Renal pelvis (tissue), 4 donors: ENCODE data around the gene RUNX1. TPM values are rescaled to one million over a fixed set of nuclear protein-coding genes. Genes with fewer than 3 reads are reported as not detected.
A peak's percentile ranks its signal among the peaks of the same experiment; 100 is the strongest.
"Not testable (repeated sequence)": the region's sequence is repeated elsewhere in the genome, so short reads cannot be mapped to it uniquely, and the experiment has no call there.

Experiments
- DNase-seq: peaks from one replicate; pipeline ENCODE4 v3.0.0-alpha.2; 2013
- polyA plus RNA-seq, 3 donors: library from polyadenylated mRNA; unstranded; fragments of 120-200 nt; gene quantifications; one replicate each; pipeline ENCODE4 v1.2.1, GENCODE V29; 2013; ENCODE audit not compliant: insufficient read length in 3 of 3

The RUNX1 gene
- polyA plus RNA-seq, 3 donors = 2.2 to 3.1 (median 2.6) TPM

DNA sequence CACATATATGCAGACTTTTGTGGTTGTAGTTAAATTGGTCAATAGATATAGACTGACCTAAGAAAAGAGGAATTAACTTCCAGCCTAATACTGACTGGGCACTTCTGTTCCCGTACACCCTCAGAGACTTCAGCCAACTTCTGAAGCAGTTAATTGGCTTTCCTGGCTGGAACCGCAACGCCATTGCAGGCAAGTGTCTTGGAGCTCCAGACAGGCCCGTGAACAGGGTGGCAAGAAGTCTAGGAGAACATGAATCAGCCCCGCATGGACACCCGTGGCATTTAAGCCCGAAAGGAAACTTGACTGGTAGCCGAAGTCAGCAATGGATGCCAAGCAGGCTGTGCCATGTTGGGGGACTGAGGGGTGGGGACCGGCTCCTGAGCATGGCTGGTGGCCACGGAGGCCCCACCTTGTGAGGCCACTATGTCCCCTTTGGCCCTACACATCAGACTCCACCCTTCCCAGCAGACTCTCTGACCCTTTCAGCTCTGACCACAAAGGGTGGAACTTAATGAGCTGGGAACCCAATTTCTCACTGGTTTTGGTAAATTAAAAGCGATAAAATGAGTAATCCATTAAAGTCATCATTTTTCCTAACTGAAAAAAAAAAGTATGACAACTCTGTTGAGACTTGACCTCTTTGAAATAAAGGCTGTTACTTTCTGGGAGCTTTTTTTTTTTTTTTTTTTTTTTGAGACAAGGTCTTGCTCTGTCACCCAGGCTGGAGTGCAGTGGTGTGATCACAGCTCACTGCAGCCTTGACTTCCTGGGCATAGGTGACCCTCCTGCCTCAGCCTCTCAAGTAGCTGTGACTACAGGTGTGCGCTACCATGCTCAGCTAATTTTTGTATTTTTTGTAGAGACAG, 54.1 kb downstream of the RUNX1 start:
- no peak for DNase-seq

DNA sequence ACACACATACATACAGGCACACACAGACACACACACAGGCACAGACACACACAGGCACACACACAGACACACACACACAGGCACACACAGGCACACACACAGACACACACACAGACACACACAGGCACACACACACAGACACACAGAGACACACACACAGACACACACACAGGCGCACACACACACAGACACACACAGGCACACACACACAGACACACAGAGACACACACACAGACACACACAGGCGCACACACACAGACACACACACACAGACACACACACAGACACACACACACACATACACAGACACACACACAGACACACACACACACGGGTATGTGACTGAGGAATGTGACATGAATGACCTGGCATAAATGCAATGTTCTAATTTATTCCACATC, 55.6 kb downstream of the RUNX1 start:
- not testable (repeated sequence) for DNase-seq

DNA sequence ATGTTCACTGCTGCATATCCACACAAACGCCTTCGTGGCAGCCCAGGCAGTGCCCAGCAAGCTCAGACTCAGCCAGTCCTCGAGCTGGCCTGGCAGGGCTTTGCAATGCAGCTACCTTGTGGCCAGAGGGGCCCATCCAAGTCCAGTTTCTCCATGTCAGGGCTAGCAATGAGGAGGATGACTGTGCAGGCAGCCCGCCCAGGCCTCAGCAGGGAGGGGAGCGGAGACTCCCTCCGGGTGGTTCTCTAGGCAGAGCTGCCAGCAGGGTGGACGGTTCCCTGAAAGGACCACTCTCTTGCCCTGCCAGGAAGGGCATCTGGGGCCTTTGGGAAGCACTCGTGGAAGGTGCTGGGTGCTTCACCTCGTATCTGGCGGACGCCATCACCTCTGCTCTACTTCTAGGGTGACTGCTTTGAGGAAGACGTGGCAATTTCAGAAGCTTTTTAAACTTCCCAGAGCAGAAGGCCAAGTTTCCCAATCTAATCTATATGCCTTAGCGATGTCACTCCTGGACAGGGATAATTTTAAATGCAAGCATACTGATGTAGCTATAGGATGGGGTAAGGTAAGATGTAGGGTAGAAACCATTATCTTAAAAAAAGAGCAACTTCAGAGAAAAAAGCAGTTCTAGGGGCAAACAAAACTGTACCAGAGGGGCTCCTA, 56.2 kb downstream of the RUNX1 start:
- DNase-seq = no peak

DNA sequence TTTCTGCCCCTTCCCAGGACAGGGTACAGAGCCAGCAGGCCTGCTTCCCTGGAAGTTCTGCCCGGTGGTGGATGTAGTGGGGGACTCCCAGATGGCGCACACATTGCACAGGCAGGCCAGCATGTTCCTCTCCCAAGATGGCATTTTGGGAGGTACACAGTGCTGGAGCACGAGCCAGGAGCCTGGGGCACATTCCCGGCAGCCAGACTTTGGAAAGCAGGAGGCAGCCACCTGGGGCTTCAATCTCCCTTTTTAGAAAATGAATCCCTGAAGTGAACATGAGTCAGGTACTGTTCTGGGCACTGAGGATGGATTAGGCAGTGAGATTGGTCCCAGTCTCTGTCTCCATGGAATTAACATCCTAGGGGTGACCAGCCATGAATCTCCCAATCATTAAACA, 56.9 kb downstream of the RUNX1 start:
- DNase-seq = no peak

DNA sequence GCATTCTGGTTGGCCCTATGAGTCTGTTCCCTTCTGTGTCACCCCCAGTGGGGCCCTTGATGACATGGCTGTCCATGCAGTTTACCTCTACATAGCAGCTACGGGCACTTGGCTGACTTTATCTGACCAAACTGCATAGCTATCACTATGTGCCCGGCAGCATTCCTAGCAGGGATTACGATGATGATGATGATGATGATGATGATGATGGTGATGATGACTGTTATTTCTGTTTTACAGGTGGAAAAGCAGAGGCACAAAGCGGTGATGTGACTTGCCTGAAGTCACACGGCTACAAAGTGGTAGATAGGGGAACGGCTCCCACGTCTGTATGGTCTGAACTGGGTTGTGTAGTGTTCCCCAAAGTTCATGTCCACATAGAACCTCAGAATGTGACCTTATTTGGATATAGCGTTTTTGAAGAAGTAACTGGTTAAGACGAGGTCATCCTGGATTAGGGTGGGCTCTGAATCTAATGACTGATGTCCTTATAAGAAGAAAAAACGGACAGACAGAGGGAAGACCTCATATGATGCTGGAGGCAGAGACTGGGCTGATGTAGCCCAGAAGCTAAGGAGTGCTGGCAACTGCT, 57.6 kb downstream of the RUNX1 start:
- no peak for DNase-seq

DNA sequence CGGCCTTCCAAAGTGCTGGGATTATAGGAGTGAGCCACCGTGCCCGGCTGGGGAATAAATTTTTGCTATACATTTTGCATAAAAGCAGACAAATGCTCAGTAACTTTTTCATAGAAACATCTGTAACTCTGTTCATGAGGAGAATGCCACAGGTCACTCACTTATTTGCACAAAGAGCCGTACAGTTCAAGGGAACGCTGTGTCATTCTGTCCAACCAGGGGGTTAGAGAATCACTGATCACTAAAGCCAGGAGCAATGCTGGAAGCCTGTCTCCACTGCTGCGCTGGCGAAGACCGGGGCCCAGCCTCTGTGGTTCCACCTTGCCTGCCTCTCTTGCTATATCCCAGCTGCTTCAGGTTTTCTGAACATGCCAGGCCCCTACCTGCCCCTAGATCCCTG, 58.3 kb downstream of the RUNX1 start:
- DNase-seq = no peak

DNA sequence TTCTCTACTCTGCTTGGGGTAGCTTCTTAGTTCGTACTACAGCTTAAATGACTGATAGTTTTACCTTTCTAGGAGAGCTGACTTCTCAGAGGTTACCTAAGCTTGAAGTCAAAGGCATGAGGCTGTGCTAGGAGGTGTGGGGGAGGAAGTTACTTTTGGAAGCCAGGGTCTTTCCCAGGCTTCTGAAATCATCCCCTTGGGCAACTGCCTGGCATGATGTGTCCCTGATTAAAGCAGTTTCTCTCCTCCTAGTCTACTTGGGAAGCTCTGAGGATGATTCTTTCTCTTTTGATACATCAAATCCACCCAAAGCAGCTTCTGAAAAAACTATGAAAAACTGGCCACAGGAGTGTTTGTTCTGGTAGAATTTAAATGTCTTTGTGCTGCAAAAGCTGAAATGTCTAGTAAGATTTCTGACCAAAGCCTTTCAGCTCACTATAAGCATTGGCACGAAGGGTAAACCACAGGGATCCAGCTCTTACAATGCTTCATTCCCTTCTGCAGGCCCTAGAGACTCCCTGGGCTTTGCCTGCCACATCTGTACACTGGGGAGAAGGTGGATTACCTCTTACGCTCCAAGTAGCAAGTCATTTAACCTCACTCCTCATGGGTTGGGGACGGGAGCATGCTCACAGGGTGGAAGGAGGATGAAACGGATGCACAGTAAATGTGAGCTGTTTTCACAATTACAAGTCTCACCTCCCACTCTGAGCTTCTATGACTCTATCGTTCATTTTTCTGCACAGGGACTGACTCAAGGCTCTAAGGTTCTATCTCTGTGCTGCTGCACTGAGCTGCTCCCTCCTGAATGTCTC, 59.6 kb downstream of the RUNX1 start:
- DNase-seq = no peak

DNA sequence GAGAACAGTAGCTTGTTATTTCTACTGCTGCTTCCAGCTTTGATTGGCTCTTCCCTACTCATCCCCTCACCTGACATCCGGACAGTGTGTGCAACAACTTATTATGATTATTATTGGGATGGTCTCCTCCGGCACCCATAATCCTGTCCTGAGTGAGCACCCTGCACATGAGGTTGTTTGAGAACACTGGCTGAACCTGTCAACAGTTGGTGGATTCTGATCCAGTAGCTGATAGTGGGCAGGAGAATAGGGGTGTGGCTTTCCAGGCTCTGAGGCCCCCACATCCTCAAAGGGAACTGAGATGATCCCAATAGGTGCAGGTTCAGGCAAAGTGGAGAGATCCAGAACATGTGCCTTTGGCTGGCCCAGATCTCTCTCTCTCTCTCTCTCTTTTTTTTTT, 60.5 kb downstream of the RUNX1 start:
- no peak for DNase-seq

DNA sequence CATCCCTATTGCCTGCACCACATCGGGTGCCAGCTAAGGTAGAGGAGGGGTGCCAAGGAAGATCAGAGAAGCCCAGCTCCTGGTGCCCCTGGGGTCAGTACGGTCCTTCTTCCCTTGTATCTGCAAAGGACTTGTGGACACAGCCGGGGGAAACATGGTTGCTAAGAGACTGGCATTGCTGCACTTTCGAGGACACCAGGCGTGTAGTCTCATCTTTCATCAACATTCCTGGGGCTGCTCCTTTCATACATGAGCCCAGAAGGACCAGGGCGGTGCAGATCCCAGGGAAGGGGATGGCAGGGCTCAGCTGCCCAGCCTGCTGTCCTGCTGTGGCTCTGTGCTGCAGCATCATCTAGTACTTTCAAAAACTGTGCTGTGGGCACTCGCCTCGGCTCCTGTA, 61.0 kb downstream of the RUNX1 start:
- DNase-seq = peak; percentile 67

DNA sequence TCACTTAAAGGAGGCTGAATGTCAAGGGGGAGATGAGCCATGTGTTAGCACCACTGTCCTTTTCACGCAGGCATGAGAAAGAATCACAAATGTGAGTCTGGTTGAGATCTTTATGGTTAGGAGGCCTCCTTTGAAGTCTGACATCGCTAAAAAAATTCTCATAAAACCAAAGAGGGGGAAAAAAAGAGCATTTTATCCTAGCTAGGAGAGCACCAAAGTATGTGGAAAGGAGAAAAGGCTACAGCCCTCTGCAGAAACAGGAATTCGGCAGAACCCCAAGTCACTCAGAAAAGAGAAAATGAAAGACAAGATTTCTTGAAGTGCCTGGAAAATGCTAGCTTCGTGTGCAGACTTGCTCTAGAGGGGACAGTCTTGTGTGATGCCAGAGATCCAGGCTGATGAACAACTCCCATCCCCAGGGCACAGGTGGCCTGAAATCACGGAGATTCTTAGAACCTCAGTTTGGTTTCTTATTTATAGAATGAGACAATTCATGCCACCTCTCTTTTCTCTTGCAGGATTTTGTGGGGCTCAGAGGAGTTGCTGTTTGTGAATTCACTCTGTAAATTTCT, 61.5 kb downstream of the RUNX1 start:
- no peak for DNase-seq

DNA sequence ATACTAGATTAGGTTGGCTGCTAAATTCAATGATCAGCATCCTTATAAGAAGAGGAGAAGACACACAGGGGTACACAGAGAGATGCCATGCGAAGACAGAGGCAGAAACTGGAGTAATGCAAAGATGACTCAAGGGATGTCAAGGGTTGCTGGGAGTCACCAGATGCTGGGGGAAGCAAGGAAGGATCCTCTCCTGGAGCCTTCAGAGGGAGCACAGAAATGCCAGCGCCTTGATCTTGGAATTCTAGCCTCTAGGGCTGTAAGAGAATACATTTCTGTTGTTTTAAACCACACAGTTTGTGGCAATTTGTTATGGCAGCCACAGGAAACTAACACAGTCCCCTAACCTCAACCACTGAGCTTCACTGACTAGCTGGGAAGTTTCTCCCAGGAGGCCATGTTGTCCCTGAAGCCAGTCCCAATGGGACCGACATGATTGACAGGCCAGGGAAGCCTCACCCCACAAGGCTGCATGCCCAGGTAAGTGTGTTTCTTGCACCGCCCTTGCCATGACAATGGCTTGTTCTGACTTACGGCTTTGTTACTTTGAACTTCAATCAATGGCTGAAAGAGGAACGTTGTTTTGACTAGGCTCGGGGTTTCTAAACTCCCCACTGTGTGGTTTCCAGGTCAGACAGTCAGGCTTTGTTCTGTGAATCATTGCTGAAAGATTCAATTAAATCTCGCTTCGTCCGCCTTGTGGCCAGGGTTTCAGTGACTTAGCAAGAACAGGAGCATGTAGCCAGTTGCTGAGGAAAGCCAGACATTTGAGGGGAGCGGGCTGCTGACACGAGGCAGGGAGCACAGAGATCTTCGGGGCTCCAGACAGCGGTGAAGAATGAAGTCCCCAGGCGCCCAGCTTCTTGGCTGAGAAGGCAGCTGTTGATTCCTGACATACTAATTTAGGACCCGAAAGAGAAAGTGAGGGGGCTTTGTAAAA, 62.3 kb downstream of the RUNX1 start:
- DNase-seq = peak; percentile 33

DNA sequence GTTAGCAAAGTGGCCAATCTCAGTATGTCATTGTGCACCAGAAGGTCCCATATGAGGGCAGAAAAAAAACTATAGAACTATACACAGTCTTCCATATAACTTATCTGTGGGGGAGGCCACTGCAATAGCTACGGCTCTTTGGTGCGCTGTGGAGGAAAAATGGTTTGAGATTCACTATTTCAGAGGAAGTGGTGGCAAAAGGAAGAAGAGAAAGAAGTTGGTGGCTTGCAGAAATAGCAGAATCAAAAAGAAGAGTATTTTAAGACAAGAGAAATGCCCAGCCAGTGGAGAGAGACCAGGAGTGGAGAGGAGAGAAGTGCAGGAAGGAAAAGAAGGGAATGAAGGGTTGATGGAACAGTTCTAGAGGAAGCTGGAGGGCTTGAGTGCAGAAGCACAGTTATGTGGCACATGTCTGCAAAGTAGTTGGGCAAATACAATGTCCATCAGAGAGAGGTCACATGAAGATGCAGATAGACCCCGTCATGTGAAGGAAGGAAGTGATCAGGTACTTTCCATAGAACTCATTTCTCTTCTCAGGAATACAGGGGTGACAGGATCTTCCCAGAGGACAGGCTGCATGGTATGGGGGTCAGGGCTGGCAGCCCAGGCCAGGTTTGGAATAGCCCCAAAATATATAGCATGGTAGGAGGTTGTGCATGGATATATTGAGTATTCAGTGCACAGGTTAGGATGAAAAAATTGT, 64.6 kb downstream of the RUNX1 start:
- DNase-seq = no peak

DNA sequence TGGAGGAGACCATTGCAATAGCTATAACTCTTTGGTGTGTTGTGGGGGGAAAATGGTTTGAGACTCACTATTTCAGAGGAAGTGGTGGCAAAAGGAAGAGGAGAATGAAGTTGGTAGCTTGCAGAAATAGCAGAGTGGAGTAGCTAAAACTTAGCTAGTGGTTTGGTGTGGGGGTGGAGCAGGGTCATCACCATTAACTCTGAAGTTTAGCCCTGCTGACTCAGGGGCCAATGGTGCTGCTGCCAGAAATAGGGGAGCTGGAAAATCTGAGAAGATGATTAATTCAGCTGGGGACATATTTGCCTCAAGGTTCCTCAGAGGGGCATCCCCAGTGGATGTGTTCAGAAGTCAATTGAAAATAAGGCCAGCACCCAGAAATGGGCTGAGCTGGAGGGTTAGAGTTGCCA, 65.4 kb downstream of the RUNX1 start:
- DNase-seq = no peak

DNA sequence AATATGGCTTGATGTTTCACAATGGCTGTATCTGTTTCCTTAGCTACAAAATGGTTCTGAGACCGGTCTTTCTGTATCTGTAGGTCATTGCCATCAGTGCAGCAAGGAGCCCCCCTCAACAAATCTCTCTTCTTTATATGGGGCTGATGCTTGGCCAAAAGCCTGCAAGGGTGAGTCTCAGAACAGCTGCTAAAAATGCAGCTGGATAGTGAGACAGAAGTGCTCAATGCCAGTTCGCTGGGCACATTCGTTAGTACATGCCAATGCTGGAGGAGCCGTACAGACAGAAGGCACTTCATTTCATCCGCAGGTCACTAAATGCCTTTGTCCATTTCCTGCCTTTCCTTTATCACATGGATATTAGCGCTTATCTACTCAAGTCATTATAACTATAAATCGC, 67.3 kb downstream of the RUNX1 start:
- DNase-seq = no peak

DNA sequence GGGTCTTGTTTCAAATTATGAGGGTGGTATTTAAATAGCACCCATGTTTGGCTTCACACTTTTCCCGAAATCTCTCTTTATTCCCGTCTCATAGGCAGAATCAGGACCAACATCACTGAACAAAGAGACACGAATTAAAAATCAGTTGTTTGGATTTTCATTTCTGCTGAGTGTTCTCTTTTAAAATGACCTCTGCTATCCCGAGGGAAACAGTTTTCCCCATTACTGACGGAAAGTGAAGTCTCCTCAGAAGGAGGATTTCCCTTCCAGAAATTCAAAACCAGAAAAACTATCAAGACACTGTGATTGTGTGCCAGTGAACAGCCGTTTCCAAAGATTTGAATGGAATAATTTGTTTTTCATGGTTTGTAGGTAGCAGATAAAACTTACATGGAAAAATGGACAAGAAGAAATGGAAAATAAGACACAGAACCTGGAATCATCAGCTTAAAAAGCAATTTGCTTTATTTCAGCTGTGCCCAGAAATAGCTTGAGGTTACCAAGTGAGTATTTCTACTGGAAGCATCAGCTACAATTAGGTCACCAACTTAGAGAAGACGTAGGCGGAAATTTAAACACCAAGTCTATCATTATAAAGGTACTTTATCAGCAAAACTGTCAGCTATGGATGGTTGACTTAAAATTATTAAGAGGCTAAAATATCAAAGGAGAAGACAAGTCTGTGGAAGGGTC, 68.5 kb downstream of the RUNX1 start:
- no peak for DNase-seq

DNA sequence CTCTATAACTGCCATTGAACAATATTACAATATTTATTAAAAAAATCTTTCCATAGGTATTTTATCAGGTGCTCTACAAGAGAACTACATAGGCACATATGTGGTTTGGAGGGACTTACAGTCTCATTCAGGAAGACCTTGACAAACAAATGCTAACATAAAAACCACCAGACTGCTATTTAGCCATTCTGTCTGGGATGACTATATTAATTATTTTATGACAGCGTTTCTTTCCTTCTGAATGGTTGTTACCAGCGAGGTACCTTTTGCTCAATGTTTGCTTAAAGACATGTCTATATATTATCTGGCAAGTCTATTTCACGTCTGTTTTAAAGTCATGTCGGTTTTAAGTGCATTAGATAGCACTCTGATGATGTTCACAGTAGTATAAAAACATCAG, 69.7 kb downstream of the RUNX1 start:
- DNase-seq = no peak

DNA sequence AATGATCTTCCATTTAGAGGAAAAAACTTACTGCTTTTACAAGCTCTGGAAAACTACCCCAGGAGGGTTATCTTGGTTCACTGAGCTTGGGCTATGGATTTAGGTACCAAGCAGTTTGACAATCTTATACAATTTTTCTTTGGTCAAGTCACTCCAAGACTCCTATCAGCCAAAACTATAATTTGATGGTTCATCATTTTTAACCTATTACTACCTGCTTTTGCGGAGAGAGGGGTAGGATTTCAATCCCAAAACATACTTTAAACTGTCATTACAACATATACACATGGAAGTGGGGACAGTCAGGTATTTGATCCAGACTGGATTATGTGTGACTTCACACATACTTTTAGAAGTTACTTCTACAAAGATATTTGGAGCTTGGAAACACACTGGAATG, 71.8 kb downstream of the RUNX1 start:
- no peak for DNase-seq

DNA sequence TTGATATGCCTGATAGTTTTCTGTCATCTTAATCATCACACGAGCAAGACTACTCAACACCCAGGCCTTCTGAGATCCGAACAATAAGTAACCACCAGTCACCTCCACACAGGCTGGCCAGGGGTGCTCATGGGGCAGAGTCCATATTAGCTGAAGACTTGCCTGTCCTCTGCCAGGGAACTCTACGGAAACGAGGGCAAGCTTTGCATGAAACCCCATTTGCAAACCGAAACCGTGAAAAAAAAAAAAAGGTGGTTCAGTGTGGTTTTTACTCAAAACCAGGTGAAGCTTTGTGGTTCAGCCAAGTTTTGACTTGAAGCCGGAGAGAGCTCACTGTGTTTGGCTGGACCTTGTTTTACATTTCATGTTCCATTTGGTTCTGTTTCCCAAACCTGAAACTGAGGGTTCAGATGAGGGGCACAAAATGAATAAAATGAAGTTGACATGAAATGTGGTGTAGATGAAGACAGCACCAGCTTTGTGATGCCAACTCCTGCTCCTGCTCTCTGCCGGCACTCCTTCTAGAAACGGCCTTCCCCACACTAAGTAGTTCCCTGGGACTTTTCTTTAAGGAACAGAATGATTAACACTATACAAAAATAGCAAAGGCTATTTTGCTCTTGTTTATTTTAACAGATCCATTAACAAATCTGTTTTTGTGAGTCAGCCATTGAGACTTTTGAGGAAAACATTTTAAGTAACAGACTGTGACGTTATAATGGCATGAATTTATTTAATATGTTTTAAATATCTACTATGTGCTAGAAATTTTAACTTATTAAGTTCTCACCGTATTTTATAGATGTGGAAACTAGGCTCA, 74.7 kb downstream of the RUNX1 start:
- DNase-seq = no peak

DNA sequence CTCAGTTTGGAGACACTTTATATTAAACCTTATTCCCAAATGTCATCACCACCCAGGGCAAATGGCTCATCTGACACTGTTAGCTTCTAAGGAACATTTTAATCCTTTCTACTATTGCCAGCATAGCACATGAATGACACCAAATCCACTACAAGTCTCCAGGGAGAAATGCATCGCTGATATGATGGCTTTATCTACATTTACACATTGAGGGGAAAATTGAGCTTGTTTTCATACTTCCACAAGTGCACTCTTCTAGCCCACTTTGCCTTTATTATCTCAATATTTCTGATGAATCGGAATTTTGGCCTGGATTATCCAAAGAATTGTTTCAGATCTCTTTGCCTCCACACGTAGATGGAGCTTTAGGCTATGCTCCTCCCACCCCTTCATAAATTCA, 75.4 kb downstream of the RUNX1 start:
- no peak for DNase-seq
